Testis (tissue), 3 donors: Measurements from ENCODE around the gene TUFM. TPM values are rescaled to one million over a fixed set of nuclear protein-coding genes. Genes with fewer than 3 reads are reported as not detected.

Experiments
- DNase-seq: peaks from one replicate; pipeline ENCODE4 v3.0.0-alpha.2; 2019
- H3K27ac ChIP-seq, 2 donors: fragments of 200-600 bp; sonication (generic); one replicate each; pipeline ENCODE4 v1.5.1; 2019
- H3K27me3 ChIP-seq: fragments of 200-600 bp; sonication (generic); one replicate; pipeline ENCODE4 v1.5.1; 2019
- H3K36me3 ChIP-seq: fragments of 200-600 bp; sonication (generic); one replicate; pipeline ENCODE4 v1.5.1; 2017; ENCODE audit warnings: low read depth; ENCODE audit errors: missing control alignments
- H3K4me1 ChIP-seq: fragments of 200-600 bp; sonication (generic); one replicate; pipeline ENCODE4 v1.5.1; 2019
- H3K4me3 ChIP-seq, 2 donors: fragments of 200-600 bp; sonication (generic); one replicate each; pipeline ENCODE4 v1.5.1; 2017 to 2019
- H3K9me3 ChIP-seq: fragments of 200-600 bp; sonication (generic); one replicate; pipeline ENCODE4 v1.5.1; 2017
- CTCF ChIP-seq, 3 experiments: fragments of 450-650 bp in 2 of 3; fragments of 200-600 bp in 1 of 3; sonication (generic) in 1 of 3; IDR thresholded peaks; one replicate each; pipeline ENCODE4 v1.5.1; 2016 to 2019; ENCODE audit warnings: antibody characterized with exemption in 3 of 3, mild to moderate bottlenecking in 2 of 3, moderate library complexity in 1 of 3
- POLR2A ChIP-seq: fragments of 450-650 bp; IDR thresholded peaks from one replicate; pipeline ENCODE4 v1.6.1; 2017; ENCODE audit warnings: antibody characterized with exemption, mild to moderate bottlenecking, moderate library complexity
- WGBS, 2 donors: methylation state at CpG; one replicate each; pipeline ENCODE4 v1.1.5; 2018; 5-methylcytosine and 5-hydroxymethylcytosine counted together
- intact Hi-C: fragments of 100-400 bp; cut with DNase I; formaldehyde crosslinking; loops from one replicate; pipeline ENCODE4 v1.15.1; 2023; ENCODE audit warnings: low total_unique reads
- polyA plus RNA-seq: library from polyadenylated mRNA; stranded (reverse); fragments of 350-450 nt; fragmentation: Illumina TruSeq; extraction: RNeasy Lipid Tissue Mini Kit (QIAGEN cat#74804); gene quantifications from one replicate; pipeline ENCODE4 v1.2.3, GENCODE V29; 2014; ENCODE audit warnings: low read depth, low replicate concordance; ENCODE audit not compliant: insufficient read depth
- total RNA-seq, 2 donors: library from RNA; depleted of rRNA; stranded (reverse); fragments of >200 nt; gene quantifications; one replicate each; pipeline ENCODE4 v1.2.3, GENCODE V29; 2016

Gene TUFM
- total and polyA plus RNA-seq, 3 donors from 2014 or later = 134 to 213 (median 140) TPM

GRCh38 chr16:28837672-28838557 lies 8.2 kb downstream of the TUFM start:
- Histone ChIP-seq H3K4me3 (no peak overlapping the region), H3K9me3 (no peaks in the 10 kb centered on the region), H3K36me3 (no peaks in the 10 kb centered on the region), H3K27me3 (no peaks in the 10 kb centered on the region), H3K27ac (no peak overlapping the region), H3K4me1 (no peaks in the 10 kb centered on the region)
- WGBS, 2 donors = 78 to 81% methylated on average over 7 of the region's 7 CpGs
- DNase-seq = no peak
- TF ChIP-seq POLR2A (no peak), CTCF (IDR thresholded peaks at IDR 0.05) (no peak)
- intact Hi-C loops = no loop called here

GRCh38 chr16:28836761-28837064 lies 9.4 kb downstream of the TUFM start:
- no peak overlapping the region for H3K27ac ChIP-seq
- TF ChIP-seq CTCF (IDR thresholded peaks at IDR 0.05) (no peak), POLR2A (no peak)

GRCh38 chr16:28835864-28836760 lies 10.0 kb downstream of the TUFM start:
- Histone ChIP-seq H3K36me3 (no peaks in the 10 kb centered on the region), H3K4me1 (no peaks in the 10 kb centered on the region), H3K27me3 (no peaks in the 10 kb centered on the region), H3K27ac (no peak overlapping the region), H3K4me3 (no peak overlapping the region), H3K9me3 (no peaks in the 10 kb centered on the region)
- DNase-seq = no peak
- TF ChIP-seq POLR2A (no peak), CTCF (IDR thresholded peaks at IDR 0.05) (no peak)
- intact Hi-C loops = no loop called here
- 90 to 94% methylated on average over 20 to 25 of the region's 25 CpGs for WGBS, 2 donors

More at GRCh38 chr16:28836761-28837064, 9.4 kb downstream of the TUFM start:
- Histone ChIP-seq H3K9me3 (no peaks in the 10 kb centered on the region), H3K36me3 (no peaks in the 10 kb centered on the region), H3K4me1 (no peaks in the 10 kb centered on the region), H3K4me3 (no peak overlapping the region), H3K27me3 (no peaks in the 10 kb centered on the region)
- 87 to 93% methylated on average over 6 to 8 of the region's 8 CpGs for WGBS, 2 donors
- intact Hi-C loops = no loop called here
- DNase-seq = no peak

GRCh38 chr16:28834873-28835863 lies 11.0 kb downstream of the TUFM start:
- intact Hi-C loops = no loop called here

More at GRCh38 chr16:28834873-28835863, 11.0 kb downstream of the TUFM start:
- no peaks in the 10 kb centered on the region for H3K9me3 ChIP-seq
- H3K27ac ChIP-seq = no peak overlapping the region
- H3K4me3 ChIP-seq = no peak overlapping the region
- no peaks in the 10 kb centered on the region for H3K27me3 ChIP-seq
- H3K36me3 ChIP-seq = no peaks in the 10 kb centered on the region
- no peak for DNase-seq
- no peak for TF ChIP-seq POLR2A
- TF ChIP-seq CTCF (IDR thresholded peaks at IDR 0.05) = no peak
- WGBS, 2 donors = 89 to 92% methylated on average over 24 to 25 of the region's 25 CpGs
- no peaks in the 10 kb centered on the region for H3K4me1 ChIP-seq
